Activated T-cell treated with anti-CD3 and anti-CD28 coated beads for 48 hours (primary cell): Measurements from ENCODE around the gene ASIC2.

Source experiments
- DNase-seq: peaks from one replicate; pipeline ENCODE4 v3.0.0-alpha.2; 2020; ENCODE audit warnings: low read depth

Gene ASIC2

DNA sequence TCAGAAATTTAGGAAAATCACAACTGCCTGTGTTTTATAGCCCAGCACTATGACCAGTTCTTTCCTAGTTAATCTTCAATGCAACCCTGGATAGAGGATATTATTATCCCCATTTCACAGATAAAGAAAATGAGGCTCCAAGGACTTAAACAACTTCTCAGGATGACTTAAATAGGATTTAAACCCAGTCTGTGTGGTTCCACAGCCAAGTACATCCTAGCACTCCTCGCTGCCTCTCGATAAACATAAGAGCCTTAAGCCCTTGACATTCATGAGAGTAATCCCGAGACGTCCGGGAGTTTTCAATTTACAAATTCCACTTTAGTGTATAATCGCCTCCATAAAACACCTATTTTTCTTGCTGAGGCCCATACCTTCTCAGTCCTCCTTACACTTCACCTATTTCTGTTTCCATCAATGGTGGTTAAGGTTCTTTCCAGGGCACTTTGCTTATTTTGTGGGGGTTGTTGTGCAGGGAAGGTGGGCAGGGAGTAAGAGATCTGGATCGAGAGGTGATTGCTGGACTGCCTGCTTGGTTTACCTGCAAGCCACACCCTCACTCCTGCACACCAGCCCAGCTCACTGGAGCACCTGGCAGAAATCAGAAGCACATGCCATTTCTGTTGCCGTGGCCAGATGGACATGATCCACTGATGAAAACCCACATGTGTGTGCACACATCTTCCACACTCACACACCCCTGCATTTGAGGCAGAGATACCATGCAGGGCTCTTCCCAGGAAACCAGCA lies 50.5 kb downstream of the ASIC2 start:
- no peak for DNase-seq

DNA sequence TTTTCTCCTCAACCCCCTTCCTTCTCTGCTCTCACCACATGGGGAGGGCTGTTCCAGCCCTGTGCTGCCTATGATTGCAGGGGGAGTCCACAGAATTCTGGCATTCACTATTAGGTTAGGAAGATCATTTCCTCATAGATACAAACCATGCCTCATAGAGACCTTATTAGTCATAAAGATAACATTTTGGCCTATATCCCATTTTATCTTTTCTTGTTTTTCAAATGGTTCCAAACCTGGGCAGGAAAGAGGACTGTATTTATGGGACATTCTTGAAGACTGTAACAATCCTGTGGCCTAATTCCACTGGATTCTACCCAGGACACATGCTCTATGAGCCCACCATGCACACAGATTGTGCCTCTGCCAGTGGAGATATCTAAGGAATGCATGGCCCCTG lies 51.7 kb downstream of the ASIC2 start:
- no peak for DNase-seq

DNA sequence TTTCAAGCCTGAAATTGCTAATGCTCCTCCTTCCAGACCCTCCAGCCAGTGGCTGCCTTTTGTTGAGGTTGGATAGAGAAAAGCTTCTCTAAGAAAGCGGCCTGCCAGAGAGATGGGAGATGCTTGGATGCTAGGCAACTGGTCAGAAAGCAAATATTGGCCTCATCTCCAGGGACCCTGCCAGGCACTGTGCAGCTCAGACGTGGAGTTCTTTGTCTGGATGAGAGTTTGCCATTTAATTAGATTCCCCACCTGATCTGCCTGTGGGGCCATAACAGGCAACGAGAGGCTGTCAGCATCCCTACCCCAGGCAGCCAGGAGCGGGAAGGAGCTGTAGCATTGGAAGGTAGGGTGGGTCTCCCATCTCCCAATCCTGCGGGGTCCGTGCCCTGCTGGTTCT lies 52.7 kb downstream of the ASIC2 start:
- DNase-seq: no peak

DNA sequence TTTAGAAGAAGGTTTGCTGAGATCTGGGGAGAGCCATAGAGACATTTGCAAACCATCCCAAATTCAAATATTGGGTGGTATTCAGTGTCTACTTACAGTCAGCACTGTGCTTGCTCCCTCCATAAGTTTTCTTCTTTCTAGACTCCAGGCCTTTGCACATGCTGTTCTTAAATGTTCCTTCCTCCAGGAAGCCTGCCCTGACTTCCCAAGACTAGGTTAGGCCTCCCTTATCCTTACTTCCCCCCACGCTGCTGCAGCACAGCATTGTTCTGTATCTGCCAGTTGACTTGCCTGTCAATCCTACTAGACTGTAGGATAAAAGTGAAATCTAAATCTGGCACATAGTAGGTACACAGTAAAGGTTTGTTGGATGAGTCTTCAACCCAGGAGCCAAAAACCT lies 53.4 kb downstream of the ASIC2 start:
- no peak for DNase-seq

DNA sequence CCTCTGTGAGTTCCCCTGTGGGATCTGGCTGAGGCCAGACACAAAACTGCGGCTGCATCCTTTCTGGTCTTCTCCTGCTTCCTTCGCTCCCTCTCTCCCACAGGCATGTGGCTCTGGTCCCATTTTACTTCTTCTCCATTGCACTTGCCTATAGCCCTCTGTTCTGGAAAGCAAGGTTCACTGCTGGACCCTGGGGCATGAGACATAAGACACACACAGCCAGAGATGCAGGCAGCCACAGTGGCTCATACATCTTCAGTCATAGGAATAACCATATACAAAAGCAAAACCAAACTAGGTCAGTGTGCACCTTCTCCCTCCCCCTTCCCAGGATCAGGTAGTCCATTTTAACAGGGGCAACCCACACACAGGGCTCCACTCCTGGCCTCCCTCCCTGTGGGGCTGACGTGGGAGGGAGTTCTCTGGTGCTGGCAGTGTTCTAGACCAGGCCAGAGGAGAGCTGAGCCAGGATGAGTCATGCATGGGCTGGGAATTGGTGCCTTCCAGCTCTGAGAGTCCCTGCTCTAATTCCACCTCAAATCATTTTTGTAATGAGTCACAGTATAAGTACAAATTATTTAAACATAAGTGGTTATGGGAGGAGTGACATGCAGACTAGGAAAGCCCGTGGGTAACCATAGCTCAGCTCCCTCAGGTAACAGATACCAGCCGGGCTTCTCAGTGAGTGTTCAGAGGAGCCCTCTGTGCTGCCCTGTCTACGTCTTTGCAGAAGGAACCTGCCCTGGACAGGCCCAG lies 58.0 kb downstream of the ASIC2 start:
- DNase-seq: peak; percentile 1

DNA sequence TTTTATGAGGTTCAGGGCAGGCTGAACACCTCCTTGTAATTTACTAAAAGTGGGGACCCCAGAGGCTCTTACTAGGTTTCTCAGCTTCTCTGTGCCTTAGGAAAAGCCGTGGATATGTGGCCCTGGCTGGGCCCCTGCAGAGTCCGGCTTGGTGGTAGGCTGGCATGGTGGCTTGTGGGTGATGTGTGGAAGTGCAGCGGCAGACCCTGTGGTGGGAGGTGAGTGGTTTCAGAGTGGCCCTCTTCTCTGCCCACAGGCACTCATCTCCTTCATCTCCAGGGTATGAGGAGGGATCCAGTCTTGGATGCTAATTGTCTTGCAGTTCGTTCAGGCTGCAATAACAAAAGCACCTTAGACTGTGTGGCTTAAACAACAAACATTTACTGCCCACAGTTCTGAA lies 58.9 kb downstream of the ASIC2 start:
- DNase-seq: no peak

DNA sequence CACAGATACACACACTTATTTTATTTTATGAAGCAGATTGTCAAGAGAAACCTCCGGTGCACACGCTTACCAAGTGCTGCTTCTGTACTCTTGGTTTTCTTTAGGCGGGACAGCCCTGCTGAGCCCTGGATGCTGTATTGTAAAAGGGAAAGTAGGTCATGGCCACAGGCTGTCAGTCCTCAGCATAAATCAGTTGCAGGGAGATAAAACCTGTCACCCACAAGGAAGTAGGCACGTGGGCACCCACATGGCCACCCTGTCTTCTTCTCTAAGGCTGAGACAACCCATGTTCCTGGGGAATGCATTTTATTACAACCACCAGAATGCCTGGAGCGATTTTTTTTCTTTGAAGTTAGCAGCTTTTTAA lies 59.3 kb downstream of the ASIC2 start:
- no peak for DNase-seq

DNA sequence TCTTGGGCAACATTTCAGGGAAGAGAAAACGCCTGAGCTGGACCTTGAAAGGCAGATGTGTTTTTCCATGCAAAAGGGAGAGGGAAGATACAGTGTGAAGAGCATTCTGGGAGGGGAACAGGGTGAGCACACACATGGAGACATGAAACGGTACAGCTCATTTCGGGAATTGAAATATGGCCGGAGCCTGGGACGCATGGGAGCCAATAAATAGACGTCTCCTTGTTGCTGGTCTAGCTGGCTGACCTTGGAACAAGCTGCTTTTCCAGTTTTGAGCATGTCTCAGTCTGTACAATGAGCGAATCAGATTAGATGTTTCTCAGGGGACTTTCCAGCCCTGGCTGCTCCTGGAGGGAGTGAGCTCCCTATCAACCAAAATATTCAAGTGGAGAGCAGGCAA lies 63.6 kb downstream of the ASIC2 start:
- no peak for DNase-seq

DNA sequence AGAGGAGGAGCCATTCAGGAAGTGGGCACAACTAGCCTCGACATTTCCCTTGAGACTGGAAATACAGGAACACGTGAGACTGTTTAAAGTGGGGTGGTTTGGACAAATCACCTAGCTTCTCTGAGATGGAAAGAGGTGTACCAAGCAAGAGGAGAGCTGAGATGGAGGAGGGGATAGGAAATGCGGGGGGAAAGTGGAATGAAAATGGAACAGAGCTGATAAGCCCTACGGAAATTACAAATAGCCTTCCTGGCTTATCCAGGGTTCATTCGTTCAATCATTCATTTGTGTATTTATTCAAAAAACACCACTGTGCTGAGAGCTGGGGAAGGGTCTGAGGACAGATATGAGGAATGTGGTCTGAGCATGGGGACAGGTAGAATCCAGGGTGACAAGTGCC lies 64.1 kb downstream of the ASIC2 start:
- no peak for DNase-seq

DNA sequence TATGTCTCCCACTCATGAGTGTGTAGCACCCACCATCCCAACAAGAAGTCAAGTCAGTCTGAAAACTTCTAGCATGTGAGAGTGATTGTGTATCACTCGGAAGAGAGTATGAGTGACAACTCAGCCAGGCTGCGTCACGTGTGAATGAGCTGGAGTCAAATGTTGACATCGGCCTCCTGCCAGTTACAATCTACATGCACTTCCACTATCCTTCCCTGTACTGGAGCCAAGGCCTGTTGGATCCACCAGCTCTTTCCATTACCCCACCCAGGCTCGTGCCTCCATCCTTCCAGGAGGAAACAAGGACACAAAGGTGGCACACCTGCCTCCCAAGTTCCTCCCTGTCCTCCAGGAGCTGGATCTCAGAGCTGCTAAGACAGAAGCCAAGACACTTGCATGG lies 64.5 kb downstream of the ASIC2 start:
- DNase-seq: no peak

DNA sequence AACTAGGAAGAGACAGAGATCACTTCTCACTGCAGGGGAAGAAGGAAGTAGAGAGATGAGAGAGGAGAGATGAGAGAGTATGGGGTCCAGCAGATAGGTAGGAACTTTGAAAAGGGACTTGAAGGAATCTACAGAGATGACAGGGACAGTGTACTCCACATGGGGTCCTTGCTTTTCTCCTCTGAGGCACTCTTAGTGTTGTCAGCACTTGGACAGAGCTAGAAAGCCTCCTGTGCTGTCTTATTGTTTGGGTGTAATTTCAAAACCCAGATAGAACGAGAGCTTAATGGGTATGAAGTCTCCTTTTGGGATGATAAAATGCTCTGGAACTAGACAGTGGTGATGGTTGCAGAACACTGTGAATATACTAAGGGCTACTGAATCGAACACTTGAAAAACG lies 65.2 kb downstream of the ASIC2 start:
- DNase-seq: no peak

DNA sequence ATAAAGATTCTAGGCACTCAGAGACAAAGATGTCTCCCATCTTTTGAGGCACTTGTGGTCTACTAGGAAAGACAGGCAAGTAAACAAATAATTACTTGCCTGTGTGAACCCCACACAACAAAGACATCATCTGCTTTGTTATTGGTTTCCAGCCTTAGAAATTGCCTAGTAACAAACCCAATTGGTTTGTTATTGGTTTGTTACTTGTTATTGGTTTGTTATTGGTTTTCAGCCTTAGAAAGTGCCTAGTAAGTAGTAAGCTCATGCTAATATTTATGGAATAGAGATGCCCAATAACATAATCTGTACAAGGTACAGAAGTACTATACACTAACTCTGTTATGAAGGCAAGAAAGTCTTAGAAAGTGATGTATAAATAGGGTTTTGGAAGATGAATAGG lies 67.1 kb downstream of the ASIC2 start:
- DNase-seq: no peak

DNA sequence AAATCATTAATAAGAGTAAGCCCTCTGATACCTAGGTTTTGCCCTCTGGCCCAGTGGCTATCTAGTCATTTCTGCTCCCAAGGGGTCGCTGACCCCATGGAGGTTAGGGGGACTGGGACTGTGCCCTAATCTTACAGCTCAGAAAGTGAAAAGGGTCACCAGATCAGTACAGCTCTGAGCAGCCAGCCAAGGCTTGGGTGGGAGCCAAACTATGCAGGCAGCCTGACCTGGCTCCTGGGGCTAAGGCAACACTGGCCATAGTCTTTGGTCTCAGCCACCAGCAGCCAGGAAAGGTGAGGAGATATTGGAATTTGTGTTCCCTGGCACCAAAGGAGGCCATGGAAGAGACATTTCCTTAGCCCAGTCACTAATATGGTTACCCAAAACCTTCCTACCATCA lies 67.6 kb downstream of the ASIC2 start:
- DNase-seq: no peak

DNA sequence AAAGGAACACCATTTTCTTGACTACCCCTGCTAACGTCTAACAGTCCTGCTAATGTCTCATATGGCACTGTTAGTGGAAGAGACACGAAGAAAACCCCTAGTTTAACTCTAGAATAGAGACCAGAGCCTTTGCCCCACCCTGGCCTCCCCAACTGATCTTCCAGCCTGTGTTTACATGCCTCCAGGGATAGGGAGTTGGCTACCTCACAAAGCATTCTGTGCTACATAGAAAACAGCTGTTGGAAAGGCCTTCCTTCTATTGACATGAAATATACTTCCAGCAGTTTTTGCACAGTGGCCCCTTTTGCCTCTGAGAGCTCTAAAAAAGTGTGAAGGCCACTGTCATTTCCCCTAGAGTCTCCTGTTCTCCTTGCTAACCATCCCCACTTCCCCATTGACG lies 73.1 kb downstream of the ASIC2 start:
- DNase-seq: no peak

DNA sequence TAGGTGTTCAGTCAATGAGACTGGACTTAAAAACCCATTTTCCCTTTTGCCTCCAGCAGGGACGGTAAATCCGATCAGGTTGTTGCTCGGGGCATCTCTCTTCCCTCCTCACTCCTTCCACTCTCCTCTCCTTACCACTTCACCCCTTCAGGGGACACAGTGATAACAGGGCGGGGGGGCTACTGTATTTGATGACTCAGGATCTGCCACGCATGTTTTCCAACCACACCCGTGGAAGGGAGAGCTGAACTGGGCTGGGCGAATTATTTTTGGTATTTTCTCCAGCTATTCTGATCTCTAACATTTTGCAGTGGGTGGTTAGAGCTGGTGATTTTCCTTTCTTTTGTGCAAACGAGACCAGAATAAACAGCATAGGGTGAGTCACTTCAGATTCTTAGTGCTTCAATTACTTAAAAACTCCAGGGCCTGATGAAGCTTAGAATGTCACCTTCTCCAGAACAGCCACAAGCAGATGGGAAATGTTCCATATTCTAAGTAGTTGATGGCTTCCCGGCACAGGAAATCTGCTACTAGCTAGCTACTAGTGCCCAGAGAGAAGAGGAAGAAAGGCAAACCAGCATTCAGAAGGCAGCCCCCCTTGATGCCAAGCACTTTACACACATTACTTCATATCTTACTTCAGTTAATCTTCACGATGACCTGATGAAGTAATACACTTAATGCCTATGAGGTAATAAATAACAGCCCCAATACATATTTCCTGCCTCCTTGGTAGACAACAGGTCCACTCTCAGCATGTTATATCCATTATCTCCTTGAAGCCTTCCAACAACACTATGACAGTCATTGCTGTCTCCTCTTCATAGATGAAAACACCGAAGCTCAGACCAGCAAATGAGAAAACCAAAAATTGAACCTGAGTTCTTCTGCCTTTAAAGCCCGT lies 74.1 kb downstream of the ASIC2 start:
- no peak for DNase-seq

DNA sequence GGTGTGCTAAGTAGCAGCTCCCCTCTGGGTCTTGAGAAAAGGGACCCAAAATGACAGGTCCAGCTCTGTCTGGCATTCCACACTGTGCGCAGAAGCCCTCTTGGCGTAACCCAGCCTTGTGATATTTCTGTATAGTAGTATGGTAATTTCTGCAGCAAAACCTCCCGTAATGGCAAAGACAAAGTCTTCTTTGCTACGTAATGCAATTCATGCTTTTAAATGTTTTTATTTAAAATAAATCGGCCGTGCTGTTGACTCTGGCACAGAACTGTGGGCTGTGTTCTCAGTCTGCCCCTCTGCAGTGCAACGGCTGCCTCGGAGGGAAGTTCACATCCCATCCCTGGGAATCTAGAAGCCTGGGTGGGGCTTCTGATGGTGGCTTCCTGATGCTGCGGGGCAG lies 75.2 kb downstream of the ASIC2 start:
- no peak for DNase-seq

DNA sequence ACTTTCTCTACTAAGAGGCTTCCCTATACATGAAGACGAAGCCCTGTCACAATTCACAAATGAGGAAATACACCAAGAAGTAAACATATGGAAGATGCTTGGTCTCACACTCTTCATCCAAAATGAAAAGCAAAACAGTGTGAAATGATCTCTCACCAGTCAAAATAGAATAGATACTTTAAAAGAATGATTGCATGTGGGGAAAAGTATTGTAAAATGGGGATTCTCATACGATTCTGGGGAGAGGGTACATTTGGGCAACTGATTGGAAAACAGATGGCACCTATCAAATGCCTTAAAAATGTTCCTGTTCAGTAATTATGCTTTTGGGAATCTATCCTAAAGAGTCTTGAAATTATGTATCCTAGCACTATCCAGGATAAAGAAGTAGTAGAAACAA lies 78.1 kb downstream of the ASIC2 start:
- no peak for DNase-seq

DNA sequence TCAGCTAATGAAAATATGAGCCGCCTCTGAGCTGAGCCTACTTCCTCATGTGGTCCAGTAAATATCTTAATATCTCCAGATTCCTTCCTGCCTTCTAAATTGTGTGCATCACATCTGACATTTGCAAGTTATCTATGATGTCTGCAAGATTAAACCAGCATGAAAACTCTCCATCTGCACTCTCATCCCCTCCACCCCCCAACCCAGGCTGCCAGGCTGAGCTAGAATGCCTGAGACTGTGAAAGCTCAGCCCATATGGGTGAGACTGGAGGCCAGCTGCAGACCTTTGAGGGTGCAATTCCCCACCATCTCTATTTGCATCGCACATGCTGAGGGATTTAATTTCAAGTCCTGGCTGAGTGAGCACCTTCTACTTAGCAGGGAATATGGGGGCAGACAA lies 82.8 kb downstream of the ASIC2 start:
- no peak for DNase-seq

DNA sequence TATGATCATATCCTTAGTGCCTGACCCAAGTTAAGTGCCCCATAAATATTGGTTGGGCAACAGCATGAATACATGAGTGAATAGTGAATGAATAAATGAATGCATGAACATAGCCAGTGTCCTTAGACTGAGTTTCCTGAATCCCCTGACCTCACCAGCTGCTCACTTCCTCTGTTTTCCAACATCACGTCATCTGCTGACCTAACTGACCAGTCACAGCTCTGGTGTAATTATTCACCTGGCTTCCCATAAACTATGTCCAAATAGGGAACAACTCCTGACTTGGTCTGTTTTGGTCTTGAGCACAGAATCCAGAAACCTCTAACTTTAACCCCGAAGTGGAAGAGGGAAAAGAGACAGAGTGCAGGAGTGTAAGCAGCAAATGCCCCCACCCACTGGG lies 83.4 kb downstream of the ASIC2 start:
- no peak for DNase-seq

DNA sequence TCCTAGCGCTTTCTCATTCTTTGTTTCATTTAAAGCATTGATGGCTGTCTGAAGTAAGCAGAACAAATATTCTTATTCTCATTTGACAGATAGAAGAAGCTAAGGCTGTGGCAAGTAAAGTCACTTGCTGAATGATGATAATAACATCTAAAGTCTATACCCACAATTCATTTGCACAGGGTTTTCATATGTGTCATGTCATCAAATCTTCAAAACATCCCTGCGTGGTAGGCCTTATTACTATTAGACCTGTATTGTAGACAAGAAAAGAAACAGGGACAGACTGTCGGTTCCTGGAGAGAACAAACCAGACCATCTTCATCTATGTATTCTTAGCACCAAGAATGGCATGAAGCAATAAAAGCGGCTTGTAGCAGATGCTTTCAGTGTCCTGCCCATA lies 85.9 kb downstream of the ASIC2 start:
- no peak for DNase-seq

DNA sequence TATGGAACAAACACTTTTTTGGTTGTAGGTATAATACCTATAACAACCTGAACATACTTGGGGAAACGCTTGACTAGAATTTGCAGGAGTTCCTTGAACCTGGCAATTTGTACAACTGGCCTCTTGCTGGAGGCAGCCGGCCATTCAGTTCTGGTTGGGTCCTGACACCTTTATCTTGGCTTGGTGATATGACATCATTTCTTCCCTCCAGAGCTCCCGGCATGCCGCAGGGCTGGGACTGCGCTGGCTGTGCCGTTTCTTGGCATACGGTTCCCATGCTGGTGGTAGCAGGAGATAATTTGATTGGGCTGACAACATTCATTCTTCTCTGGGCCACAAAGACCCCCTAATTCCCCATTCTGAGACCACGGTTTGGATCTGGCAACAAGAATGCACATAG lies 87.5 kb downstream of the ASIC2 start:
- no peak for DNase-seq

DNA sequence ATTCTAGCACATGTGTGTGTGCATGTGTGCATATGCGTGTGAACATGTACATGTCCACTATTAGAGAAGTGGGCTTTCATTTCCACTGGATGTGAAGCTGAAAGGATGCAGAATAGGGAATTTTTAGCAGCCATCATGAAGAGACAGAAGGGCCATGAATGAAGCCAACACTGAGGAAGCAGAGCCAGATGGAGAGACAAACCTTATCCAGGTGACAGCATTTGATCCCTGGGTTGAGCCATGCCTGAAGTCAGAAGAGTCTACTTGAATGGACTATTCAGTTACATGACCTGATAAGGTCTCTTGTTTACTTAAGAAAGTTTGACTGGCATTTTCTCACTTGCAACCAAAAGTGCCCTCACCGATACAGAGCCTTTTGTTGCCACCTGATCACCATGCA lies 88.4 kb downstream of the ASIC2 start:
- DNase-seq: no peak

DNA sequence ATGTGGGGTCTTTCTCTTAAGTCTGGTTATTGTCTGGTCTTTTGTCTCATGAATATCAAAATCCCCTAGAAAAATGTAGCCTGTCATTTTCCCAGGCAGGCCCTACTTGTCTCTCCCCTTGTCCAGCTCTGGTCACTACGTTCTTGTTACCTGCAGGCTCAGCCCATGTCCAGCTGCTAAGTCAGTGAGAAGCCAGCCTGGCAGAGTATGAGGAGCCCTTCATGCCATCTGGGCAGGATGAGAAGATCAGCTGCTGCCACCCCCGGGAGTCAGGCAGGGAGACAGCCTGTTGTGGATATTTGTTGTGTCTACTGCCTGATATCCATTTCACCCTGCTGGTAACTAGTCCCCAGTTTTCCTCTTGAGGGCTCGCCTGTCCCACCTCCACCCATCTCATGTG lies 88.9 kb downstream of the ASIC2 start:
- no peak for DNase-seq
